CD4-positive, alpha-beta T cell treated with Interleukin-10 for 1 hour (primary cell): ENCODE measurements around the gene SNRNP200.
A peak's percentile ranks its signal among the peaks of the same experiment; 100 is the strongest.
"Not testable (repeated sequence)": the region's sequence is repeated elsewhere in the genome, so short reads cannot be mapped to it uniquely, and the experiment has no call there.

Experiments used
- DNase-seq: peaks from one replicate; pipeline ENCODE4 v3.0.0-alpha.2; 2020

The SNRNP200 gene

DNA sequence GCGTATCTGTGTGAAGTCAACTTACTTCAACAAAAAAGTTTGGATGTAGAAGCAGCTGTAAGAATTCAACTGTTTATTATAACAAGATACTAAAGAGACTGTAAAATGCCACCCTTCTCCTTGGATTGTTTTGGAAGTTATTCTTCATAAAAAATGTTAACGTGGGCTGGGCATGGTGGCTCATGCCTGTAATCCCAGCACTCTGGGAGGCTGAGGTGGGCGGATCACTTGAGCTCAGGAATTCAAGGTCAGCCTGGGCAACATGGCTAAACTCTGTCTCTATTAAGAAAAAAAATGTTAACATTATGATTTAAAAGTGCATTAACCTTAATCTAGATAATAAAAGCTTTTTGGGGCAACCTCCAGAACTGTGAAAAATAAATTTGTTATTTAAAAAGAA is 31.6 kb downstream of the SNRNP200 start:
- no peak for DNase-seq

DNA sequence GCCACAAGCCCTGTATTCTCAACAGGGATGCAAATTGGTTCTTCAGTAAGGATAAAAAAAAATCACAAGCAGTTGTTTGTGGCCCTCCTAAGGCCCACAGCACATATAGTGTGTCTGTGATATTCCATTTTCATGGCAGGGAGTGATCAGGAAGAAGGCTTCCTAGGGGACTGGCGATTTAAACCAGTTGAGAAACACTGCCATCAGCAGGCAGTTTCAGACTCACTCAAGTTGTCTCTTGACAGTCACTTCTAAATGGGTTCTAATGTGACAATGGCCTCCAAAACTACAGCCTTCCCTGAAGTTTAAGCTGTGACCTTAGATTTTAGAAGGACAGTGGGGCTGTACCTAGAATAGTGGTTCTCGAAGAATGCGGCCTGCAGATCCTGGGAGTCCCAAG is 33.4 kb downstream of the SNRNP200 start:
- DNase-seq: no peak

DNA sequence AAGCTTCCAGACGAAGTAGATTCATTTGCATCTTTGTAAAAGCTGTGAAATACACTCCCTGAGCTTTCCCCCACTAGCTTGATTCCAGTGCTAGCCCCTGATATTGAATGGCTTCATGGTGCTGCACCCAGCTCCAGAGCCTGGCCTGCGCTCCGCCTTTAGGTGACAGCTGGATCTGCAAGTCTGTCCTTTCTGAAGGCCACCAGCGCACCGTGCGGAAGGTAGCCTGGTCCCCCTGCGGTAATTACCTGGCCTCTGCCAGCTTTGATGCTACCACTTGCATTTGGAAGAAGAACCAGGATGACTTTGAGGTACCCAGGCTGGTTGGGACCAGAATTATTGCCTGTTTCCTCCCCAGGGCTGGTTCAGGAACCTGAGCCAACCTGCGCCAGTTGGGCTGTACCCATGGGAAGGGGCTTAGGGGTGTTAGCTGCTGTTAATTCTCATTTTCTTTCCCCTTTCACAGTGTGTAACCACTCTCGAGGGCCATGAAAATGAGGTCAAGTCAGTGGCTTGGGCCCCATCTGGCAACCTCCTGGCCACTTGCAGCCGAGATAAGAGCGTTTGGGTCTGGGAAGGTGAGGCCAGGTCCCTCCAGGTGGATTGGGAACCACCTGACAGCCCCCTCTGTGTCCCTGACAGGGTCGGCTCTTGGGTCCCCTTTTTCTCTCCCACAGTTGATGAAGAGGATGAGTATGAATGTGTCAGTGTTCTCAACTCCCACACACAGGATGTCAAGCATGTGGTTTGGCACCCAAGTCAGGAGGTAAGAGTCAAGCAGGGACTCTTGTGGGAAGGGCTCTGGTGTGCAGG is 38.0 kb downstream of the SNRNP200 start:
- DNase-seq: peak; percentile 50

DNA sequence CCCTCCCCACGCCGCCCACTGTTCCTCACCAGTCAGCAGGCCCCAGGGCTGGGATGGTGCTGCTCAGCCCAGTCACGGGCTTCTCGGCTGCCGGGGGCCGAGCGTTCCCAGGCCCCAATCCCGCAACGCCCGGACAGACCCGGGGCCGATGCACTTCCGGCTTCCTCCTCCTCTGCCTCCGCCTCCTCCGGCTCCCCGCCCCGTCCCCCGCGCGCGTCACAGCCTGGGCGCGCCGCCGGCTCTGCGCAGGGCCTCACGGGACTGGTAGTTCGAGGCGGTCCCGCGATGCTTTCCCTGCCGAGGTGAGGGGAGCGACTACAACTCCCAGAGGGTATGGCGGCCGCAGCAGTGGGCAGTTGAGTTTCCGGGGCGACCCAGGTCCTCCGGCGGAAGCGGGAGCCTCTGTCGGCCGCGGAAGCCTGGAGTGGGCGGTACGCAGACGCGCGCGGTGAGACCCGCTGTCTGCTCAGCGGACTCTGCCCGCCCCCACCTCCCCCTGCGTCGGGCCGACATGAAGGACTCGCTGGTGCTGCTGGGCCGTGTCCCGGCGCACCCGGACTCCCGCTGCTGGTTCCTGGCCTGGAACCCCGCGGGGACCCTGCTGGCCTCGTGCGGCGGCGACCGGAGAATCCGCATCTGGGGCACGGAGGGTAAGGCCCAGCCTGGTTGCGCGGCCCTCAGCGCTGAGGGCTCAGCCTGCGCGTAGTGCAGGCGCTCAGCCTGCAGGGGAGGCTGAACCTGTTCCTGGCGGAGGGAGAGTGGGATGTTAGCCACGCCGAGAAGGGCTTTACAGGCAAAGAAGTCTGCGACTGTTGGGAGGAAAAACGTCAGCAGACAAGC is 39.3 kb downstream of the SNRNP200 start, which contains the start of the genes CIAO1 and TMEM127:
Gene CIAO1 (plus strand): TSS at position 386 of the 840 bp plus-strand sequence. CDS start 126 bp downstream, at position 512.
Gene TMEM127 (minus strand): TSS at position 158 of the 840 bp plus-strand sequence. CDS start 616 bp downstream, outside the sequence.
- peak; percentile 98 for DNase-seq

DNA sequence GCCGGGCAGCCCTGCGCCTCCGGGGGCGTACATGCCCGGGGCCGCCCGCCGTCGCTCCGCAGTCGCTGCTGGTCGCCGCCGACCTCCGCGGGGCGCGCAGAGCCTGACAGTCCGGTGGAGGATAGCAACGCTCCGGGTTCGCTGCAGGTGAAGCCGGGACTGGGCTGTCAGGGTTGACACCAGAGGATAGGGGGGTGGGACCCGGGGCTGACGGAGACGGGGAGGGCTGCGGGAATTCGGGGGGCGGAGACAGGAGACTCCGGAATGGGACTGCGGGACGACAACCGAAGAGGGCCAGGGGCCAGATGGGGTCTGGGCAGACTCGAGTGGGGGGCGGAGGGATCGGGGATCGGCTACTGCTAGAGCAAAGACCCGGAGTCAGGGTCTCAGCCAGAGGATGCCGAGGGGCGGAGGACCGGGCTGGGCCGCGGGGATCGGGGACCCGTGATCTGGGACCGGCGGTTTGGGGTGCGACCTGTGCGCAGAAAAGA is 40.0 kb downstream of the SNRNP200 start:
- no peak for DNase-seq

DNA sequence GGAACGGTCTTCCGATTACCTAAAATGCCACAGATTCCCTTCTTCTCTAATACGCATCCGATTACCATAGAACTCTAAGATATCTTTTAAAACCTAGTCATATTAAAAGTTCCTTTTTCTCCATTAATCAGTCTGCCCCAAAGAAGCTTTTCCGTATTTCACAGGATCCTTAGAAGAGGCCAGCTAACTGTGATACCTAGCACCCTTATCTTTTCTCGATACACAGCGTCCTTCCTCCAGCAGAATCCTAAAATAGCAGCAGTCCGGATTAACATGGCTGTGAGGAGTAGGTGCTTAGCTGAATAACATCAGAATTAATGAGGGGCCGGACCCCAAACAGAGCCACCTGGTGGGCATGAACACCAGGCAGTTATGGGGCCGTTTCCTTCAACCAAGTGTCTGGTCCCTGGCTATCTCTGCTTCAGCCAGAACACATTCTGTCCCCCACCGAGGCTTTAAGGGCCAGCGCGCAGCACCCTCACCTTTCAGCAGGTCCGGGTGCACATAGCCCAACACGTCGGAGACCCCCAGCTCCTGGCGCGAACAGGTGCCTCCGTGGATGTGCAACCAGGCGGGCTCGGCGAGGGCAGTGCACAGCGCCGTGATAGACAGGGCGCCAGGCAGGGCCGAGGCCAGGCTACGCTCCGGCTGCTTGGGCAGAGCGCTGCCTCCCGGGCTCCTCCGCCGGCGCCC is 40.5 kb downstream of the SNRNP200 start:
- peak; percentile 29 for DNase-seq

DNA sequence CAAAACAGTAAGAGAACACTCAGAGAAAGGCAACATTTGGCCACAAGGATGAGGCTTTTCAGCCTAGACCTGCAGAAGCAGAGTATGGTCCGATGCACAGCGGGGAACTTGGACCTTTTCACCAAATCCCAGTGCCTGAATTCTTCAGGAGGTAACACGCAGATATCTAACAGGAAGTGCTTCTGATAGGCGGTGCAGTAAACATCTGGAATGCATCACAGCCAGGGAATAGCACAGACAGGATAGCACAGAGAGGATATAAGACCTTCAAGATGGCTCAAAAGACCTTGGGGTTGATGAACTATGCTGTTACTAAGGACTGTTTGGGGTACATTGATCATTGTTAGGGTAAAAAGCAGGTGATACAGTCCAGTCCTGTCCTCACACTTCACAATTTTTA is 41.3 kb downstream of the SNRNP200 start:
- no peak for DNase-seq

DNA sequence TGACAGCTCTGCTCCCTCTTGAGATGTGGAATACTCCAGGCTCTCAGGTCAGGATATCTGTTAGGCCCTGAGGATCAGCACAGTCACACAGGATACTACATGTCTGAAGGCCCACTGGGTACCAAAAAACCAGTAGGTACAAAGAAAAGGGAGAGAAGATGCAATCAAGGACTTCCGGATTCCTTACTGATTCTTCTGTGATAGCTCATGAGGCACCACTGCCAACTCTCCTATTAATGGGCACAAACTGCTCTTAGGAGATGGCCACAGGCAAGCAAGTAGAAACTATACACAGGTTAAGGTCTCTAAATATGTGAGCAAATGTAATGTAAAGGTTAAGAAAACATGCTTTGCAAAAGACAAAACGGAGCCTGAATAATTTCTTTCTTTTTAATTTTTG is 43.0 kb downstream of the SNRNP200 start:
- no peak for DNase-seq

DNA sequence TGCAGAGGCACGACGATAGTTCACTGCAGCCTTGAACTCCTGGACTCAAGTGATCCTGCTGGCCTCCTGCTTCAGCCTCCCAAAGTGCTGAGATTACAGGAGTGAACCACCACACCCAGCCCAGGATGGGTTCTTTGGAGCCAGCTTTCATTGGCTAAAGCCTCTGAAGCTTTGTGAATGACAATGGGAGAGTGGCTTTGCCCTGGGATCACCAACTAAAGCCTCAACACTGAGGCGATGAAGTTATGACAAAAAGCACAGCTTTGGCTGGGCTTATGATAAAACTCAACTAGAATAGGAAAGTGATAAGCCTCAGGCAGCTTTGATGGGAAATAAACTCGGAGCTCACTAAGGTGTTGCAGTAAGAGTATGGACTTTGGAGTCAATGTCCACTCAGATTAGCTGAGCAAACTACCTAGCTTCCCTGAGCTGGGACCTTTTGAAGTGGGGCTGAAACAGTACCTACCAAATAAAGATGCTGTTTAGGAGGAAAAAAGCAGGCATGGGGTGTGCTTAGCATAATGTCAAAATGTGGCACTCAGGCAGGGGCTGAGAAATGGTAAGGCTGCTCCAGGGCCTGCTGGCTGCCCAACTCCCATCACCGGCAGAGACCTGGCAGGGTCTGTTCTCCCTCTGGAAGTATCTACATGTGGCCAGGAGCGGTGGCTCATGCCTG is 43.9 kb downstream of the SNRNP200 start:
- no peak for DNase-seq

DNA sequence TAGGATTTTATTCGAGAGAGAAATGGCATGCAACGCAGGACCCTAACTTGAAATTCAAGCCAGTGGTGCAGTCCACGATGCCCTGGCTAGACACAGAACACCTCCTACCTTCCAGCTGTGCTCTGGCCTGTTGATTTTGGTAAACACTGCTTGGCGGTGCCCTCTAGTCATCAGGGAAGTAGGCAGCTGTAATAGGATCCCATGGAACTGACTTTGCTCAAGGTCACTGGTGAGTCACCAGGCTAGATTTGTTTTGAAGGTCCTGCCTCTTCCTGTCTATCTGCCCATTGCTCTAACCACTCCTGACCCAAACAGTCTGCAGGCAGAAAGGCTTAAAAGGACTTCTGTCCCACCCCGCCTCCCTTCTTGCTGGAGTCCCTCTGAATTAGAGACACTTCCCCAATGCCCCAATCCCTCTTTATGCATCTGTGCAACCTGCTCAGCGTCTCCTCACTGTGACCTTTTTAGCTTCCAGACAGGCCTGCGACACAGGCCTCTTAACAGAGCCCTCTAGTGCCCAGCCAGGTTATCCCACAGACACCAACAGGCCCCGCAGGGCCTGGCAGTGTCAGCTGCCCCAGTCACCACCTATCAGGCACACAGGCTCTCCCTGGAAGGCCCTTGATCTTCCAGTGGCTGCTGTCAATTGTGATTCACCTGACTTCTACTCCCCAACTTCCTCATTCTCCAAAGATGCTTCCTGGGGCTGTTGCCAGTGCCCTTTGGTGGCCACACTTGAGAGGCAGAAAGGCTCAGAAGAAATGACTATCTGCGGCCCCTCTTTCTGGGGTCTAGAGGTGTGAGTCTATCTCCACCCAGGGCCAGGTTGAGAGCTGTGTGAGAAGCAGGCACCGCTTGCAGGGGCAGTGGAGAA is 44.7 kb downstream of the SNRNP200 start:
- peak; percentile 37 for DNase-seq

DNA sequence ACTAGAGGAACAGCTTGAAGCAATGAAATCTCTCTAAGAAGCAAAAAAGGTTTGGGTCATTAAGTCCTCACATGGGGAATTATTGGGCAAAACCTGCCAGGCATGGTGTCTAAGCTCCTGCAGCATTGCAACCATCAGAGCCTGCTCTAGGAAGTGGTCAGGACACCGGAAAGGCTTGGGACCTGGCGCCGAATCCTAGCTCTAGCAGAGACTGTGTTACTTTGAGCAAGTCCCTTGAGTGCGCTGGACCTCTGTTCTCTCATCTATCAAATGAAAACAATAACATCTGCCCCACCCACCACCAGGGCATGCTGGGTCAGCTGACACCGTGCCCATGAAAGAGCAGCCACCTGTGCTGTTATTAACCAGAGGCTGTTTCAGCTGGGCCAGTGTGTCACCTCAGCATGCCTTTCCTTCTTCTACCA is 45.8 kb downstream of the SNRNP200 start:
- DNase-seq: no peak

DNA sequence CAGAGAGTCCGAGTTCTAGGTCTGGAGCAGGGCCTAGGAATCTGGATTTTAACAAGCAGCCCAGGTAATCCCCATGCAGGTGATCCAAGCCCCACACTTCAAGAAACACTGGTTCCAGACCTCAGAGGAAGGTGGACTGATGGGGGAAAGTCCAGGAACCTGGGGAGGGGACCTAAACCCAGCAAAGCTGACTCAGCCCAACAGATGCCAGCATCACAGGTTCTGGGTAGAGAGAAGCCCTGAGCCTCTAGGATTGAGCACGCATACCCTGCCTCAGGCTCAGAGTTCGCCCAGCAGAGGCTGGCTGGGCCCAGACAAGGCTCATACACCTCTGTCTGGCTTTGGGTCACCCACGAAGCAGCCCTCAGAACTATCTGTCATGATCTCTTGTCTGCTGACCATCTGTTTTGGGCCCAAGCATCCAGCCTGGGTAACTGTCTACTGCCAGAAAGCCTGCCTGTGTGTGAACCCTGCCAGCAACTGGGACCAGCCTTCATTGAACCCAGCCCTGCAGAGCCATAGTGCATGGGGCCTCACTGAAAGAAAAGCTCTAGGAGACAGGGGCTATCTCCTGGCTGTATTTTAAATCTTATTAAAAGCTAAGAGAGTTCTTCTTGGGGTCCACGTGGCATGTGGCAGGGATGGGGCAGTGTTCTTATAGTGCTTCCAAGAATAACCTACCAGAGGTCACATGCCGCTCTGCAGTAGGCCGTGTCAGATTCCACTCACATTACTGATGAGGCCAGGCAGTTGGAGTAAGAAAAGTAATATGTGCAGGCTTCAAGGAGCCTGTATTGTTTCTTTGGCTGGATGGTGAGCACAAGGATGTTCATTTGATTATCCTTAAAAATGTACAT is 47.0 kb downstream of the SNRNP200 start:
- no peak for DNase-seq

DNA sequence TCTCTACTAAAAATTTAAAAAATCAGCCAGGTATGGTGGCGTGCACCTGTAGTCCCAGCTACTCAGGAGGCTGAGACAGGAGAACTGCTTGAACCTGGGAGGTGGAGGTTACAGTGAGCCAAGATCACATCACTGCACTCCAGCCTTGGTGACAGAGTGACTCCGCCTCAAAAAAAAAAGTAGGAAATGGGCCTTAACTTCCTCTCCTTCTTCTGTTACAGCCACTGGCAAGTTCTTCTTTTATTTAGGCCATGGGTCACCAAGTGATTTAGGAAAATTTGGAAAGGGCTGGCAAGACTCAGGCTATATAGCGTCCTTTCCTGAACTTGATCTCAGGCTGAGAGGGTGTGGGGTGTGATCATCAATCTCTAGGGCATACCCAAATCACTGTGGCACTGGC is 47.6 kb downstream of the SNRNP200 start:
- not testable (repeated sequence) for DNase-seq

DNA sequence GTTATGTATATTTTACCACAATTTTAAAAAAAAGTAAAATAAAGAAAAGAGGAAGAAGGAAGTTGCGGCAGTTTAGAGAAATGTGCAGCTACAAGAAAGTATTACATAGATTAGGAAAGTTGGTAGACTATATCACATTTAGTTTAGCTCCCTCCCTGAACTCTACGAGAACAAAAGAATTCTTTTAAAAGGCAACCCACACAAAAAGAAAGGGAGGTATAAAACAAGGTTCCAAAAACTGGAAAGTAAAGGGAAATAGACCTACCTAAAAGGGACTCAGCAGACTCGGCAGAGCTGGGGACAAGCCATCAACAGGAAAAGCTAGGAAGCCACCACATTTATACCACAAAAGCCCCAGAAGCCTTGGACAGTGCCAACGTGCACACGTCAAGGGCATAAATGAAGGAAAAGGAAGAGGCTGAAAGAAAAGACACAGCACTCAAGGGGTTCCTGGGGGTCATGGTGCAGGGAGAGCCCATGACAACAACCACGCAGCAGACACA is 48.7 kb downstream of the SNRNP200 start:
- DNase-seq: no peak

DNA sequence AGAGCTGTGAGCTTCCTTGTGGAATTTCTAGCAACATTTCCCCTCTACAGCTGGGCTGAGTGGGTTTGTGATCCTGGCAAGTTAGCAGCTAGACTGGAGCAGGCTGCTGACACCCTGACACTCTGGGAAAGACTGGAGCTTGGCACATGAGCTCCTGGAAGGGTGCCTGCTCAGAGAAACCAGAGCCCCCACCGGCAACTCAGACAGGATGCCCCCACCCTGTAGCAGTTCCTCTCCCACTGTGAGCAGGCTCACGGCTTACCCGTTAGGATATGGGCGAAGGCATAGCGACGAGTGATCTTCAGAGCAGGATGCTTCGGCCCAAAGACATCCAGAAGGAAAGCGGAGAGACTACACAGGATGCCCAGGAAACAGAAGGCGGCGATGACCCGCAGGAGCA is 50.8 kb downstream of the SNRNP200 start:
- DNase-seq: no peak

DNA sequence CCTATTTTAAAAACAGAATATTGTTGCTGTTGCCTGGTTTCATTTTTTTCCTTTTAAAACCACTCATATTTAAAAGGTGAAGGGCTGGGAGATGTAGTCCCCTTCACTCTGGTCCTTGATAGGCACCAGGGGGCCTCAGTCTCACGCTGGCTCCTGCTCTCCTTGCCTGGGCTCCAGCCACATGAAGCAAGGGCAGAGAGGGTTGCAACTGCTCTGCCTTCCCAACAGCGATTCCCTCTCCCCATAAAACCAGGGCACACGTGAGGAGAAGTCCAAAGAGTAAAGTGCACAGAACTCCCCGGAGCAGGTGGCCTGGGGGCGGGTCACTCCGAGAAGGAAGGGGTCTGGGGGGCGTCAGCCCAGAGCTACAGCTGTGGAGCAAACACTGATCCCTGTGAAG is 52.3 kb downstream of the SNRNP200 start:
- DNase-seq: no peak

DNA sequence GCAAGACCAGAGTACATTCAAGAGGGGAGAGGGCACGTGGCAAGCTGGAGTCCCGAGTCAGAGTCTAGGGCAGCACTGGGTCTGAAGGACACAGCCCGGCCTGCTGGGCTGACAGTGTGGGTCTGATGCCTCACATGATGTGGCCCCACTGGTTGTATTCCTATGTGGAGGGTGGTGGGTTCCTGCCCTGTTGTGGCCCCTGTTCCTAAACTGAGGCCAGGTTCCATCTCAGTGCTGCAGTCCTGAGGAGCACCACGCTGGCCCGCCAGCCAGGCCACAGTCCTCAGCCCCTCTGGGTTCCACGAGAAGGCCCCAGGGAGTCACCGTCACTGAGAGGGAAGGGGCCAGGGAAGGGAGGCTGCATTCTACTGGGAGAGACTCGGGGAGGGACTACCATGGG is 52.8 kb downstream of the SNRNP200 start:
- DNase-seq: no peak

DNA sequence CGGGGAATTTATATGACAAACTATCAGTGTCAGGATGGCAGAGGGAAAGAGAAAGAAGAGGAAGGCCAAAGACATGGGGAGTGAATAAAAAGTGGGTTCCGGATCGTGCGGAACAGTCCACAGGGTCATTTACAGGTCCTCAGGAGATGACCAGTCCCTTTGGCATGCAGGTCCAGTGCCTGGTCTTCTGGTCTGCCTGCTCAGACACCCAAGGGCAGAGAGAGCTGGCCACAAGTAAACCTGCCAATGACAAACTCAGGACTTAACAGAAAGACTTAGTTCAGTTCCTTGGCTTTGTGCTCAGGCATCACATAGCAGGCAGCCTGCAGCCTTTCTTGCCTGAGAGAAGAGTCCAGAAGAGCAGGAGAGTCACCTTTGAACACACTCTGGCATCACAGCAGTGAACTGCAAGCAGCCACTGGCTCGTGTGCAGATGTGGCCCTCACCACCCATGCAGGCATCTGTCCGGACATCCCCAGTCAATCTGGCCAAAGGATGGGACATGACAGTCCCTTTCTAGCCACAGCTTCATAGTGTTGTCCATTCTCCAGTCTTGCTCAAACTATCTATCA is 53.5 kb downstream of the SNRNP200 start:
- no peak for DNase-seq

DNA sequence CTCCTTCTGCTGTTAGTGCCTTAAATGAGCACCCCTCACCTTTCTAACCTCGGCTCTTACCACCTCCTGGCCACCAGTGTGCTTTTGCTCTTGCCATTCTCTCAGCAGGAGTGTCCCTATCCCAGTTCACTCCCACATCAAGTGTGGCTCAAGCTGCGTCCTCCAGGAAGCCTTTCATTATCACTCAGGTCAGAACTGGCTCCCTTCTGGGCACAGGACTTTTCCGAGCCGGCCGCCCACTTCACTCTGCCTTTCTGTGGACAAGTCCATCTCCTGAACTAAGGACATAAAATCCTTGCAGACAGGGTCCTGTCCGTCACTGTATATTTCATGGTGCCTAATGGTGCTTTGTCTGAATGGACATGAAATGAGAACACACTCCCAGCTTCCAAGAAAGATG is 55.2 kb downstream of the SNRNP200 start:
- no peak for DNase-seq

DNA sequence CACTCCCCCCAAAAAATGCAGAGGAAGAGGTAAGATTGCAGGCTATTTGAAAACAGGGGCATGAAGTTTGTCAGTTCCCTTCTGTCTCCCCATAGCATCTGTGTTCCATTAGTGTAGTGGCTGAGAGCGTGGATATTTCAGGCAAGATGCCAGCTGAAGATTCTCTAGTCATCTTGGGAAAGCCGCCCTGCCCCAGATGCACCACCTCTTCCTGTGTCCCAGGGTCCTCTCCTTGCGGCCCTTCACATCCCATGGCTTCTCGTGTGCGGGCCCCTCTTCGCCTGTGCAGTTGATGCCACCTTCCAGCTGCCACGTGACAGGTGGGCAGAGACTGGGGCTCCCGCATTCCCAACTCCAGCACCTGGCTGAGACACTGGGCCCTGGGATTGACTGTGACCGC is 55.7 kb downstream of the SNRNP200 start:
- no peak for DNase-seq
